NT2/D1 (cell line): Measurements from ENCODE around the gene THBS2.

Source experiments
- SUZ12 ChIP-seq: IDR thresholded peaks from 2 replicates; pipeline ENCODE4 v1.6.1; 2011; ENCODE audit not compliant: insufficient read length, insufficient read depth; ENCODE audit errors: extremely low read depth
- ZNF274 ChIP-seq: IDR thresholded peaks from 2 replicates; pipeline ENCODE4 v1.6.1; 2011; ENCODE audit warnings: mild to moderate bottlenecking, low read depth, low read length

- TF ChIP-seq ZNF274 (no peak), SUZ12 (no peak)
These were observed 13.5 kb downstream of the THBS2 start for GRCh38 chr6:169240125-169240524.
